T-helper 1 cell (primary cell): ENCODE measurements around the gene GAGE13.
A peak's percentile ranks its signal among the peaks of the same experiment; 100 is the strongest.
"Not testable (repeated sequence)": the region's sequence is repeated elsewhere in the genome, so short reads cannot be mapped to it uniquely, and the experiment has no call there.

Source experiments
- DNase-seq, 5 donors: peaks; one replicate each; pipeline ENCODE4 v3.0.0-alpha.2; 2012 to 2020
- total RNA-seq, 4 donors: gene quantifications; one replicate each; lab custom pipeline; 2026; lab: John Stamatoyannopoulos, UW

Gene GAGE13, protein sequence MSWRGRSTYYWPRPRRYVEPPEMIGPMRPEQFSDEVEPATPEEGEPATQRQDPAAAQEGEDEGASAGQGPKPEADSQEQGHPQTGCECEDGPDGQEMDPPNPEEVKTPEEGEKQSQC
- 0 reads per million in 4 donors for total RNA-seq

DNA sequence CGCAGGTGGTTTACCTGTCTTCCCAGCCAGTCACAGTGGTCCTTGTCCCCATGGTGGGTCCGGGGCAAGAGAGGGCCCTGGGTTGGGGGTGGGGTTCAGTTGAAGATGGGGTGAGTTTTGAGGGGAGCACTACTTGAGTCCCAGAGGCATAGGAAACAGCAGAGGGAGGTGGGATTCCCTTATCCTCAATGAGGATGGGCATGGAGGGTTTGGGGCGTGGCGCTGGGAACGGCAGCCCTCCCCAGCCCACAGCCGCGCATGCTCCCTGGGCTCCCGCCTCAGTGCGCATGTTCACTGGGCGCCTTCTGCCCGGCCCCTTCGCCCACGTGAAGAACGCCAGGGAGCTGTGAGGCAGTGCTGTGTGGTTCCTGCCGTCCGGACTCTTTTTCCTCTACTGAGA, at the start of gene GAGE13:
TSS of gene GAGE13 (plus strand) at position 301 of the 400 bp plus-strand sequence. CDS start 1,156 bp downstream, outside the sequence.
- not testable (repeated sequence) for DNase-seq

DNA sequence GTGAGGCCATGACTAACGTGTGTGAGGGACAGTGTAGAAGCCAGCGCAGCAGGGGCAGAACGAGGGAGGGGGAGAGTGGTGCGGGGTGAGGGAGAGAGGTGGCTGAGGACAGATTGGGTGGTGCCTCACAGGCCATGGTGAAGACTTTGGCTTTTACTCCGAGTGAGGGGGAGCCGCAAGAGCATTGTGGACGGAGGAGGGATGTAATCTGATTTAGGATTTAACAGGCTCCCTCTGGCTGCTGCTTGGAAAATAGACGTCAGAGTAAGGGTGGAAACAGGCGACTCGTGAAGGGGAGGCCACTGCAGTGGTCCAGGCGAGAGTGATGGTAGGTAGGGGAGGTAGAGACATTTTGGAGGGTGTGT, 48.8 kb upstream of the GAGE13 start:
- no peak for DNase-seq

DNA sequence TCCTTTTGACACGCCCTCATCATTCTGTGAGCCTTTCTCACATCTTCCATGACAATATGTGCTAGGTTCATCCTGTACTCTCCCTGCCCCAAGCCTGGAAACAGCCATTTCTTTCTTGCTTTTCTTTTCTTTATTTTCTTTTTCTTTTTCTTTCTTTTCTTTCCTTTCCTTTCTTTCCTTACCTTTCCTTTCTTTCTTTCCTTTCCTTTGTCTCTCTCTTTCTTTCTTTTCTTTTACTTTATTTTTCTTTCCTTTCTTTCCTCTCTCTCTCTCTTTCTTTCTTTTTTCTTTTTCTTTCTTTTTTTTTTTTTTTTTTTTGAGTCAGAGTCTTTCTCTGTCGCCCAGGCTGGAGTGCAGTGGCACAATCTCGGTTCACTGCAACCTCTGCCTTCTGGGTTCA, 47.2 kb upstream of the GAGE13 start:
- no peak for DNase-seq

DNA sequence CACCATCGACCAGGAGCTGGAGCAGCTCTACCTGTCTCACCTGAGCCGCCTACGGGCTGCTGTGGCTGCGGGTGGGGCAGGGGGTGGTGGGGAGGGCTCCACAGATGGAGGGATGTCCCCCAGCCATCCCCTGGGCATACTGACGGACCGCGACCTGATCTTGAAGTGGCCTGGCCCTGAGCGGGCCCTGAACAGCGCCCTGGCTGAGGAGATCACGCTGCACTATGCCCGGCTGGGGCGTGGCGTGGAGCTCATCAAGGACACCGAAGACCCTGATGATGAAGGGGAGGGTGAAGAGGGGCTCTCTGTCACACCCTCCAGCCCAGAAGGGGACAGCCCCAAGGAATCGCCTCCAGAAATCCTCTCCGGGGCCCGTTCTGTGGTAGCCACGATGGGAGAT, 45.2 kb upstream of the GAGE13 start:
- no peak for DNase-seq

DNA sequence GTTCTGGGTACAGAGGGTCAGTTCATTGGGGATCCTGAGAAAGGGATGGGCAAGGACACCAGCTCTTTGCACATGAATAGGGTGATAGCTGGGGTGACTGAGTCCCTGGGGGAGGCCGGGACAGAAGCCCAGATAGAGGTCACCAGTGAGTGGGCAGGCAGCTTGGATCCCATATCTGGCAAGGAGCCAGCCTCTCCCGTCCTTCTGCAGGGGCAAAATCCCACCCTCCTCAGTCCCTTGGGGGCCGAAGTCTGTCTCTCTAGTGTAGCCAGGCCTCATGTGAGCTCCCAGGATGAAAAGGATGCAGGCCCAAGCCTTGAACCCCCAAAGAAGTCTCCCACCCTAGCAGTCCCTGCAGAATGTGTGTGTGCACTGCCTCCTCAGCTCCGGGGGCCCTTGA, 44.8 kb upstream of the GAGE13 start:
- DNase-seq = no peak

DNA sequence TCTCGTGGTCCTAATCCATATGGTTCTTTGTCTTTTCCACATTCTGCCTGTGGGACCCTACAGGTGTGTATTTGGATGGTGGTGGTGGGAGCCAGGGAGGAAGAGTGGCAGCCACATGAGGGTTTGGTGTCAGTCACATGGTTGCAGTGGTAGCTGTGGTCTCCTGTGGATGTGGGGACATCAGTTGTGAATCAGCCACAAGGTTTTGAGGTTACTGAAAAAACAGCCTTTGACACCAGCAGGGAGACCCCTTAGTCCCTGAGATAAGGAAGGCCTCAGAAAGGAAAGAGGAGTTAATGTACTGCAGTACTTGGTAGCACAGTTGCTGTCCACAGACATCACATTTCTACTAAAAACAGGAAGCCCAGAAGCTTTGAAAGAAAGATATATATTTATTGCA, 43.7 kb upstream of the GAGE13 start:
- no peak for DNase-seq

DNA sequence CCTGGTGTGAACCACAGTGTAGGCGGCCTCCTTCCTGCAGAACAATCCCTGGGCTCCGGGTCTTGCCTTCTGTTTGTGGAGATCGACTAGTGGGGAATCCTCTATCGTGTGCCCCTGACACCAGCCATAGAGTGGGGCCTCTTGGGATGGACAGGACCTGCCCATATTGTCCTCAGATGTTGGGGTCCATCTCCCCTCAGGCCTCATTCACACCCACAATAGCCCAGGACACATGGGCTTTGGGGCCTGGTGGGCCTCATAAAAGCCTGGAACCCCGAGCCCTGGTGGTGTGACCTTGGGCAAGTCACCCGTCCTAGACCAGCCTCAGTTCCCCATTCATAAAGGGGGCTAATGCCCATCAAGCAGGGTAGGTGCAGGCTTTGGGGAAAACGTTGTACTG, 41.2 kb upstream of the GAGE13 start:
- DNase-seq = no peak

DNA sequence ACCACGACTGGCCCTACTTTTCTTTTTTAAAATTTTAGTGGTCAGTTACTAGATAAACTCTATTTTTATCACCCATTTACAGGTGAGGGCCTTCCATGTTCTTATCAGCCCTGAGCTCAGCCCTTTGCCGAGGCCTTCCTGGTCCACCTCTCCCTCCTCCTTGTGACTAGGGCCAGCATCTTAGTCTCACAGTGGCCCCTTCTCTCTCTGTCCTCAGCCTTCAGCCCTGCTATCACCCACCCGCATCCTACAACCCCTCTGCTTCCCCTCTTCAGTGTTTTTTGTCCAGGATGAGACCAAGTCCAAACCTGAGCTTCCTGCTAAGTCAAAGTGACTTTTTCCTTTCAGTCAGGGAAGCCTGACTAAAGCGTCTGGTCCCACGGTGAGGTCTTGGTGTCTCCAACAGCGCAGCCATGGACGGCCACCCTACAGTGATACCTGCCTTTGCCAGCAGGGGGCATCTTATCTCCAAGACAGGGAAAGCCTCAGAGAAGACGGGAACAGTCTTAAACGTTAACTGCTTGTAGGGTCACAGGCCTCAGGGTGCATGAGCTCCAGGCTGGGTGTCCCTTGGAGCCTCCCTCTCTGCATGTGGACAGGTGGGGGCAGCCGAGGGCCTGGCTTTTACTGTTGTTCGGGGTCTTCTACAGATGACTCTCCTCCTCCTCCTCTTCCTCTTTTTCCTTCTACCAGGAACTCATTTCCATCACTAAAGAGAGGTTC, 39.6 kb upstream of the GAGE13 start:
- DNase-seq = peak; percentile 19 to 60 (median 46)

DNA sequence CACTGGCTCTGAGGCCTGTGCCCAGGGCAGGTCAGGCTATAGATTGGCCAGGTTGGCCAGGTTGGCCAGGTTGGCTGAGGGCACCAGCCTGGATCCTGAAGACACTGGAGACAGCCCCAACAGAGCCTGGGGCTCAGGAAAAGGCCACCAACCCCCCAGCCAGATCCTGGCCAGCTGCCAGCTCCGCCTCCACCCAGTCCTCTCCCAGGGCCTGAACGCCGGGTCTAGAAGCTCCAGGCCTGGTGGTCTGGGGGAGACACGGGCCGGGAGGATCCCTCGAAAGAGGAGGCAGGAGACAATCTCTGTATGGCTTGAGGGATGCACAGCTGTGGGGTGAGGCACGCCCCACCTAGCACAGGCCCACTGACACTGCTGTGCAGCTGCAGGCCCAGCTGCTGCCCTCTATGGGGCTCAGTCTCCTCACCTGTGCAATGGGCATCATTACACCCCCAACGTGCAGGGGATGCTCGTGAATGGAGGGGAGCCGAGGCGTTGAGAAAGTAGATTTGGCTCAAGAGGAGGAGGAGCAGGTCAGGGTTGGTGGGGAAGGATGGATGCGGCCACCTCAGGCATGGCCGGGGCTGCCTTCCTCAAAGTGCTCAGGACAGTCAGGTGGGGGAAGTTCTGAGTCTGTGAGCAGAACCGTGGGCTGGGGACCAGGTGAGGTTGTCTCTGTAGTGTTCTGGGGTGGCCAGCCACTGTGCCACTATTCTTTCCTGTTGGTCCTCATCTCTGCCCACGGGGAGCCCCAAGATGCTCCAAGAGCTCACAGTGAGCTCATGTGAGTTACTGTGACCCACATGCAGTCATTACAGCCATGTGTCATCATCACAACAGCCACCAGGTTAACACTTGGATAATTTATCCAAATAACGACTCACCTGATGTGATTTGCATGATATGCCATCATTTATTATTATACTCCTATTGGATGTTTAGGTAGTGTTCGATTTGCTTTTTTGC, 38.7 kb upstream of the GAGE13 start:
- no peak for DNase-seq

DNA sequence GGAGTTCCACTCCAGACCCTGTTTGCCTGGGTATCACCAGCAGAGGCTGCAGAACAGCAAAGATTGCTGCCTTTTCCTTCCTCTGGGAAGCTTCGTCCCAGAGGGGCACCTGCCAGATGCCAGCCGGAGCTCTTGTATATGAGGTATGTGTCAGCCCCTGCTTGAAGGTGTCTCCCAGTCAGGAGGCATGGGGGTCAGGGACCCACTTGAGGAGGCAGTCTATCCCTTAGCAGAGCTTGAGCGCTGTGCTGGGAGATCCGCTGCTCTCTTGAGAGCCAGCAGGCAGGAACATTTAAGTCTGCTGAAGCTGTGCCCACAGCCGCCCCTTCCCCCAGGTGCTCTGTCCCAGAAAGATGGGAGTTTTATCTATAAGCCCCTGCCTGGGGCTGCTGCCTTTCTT, 32.1 kb upstream of the GAGE13 start:
- not testable (repeated sequence) for DNase-seq

DNA sequence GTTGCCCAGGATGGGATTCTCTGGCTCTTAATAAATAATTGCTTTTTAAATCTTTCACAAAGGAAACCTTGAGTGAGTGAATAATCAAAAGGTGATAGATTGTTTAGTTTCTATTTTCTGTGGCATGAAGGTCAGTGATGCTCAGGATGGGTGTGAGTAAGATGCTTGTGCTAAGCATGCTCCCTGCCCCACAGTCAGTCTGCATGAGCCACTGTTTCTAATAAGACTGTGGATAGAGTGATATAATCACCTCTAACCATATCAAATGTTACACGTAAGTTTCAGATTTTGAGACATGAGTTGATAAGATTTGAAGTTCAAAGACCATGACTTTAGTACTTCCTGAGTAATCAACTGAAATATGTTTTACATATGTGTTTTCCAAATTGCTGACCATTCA, 30.7 kb upstream of the GAGE13 start:
- DNase-seq = no peak

DNA sequence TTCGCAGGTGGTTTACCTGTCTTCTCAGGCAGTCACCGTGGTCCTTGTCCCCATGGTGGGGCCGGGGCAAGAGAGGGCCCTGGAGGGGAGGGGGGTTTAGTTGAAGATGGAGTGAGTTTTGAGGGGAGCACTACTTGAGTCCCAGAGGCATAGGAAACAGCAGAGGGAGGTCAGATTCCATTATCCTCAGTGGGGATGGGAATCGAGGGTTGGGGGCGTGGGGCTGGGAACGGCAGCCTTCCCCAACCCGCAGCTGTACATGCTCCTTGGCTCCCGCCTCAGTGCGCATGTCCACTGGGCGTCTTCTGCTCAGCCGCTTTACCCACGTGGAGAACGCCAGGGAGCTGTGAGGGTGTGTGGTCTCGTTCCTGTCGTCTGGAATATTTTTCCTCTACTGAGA, 28.0 kb upstream of the GAGE13 start, which contains the start of gene GAGE10:
TSS of gene GAGE10 (plus strand) at position 301 of the 400 bp plus-strand sequence. CDS start 1,214 bp downstream, outside the sequence.
- no peak for DNase-seq

DNA sequence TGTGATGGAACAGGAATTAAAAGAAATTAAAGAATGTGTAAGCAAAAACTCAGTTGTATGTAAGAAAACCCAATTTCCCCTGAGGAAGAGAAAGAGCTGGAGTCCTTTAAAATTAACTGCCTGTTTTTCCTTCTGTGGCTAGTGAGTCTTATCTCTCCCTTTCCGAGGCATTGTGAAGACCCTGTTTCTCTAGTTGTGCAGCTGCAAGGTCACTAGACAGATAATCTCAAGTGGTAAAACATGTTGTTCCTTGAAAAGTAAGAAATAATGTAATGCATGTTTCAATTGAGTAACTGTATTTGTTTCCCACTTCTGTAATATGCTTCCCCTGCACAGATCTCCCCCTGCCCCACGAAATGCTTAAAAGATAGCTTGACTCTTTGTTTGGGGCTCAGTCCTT, 23.6 kb upstream of the GAGE13 start:
- not testable (repeated sequence) for DNase-seq

DNA sequence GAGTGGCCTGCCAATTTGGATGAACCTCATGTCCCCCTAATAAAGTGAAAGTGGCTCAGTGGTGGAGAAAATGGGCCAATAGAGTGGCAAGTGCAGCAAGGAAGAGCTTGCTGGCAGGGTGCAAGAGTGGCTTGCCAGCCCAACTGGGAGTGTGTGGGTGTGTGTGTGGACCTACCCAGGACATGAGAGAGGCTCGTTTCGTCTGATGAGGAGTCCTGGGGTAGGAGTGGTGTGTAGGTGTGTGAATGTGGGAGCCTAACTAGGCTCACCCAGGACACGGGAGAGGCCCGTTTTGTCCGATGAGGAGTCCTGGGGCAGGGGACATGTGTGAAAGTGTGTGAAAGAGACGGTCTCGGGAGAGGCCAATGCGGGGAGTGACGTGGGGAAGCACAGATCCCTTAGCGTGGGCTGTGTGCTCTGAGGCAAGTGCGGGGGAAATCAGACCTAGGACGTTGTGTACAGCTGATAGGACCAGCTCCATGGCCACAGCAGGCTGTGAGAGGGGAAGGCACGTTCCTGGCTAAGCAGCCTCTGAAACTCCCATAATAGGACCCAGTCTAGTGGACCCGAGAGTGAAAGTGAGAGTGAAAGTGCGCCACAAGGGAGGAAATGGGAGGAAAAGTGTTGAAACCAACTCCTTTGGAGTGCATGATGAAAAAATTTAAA, 22.6 kb upstream of the GAGE13 start:
- no peak for DNase-seq

DNA sequence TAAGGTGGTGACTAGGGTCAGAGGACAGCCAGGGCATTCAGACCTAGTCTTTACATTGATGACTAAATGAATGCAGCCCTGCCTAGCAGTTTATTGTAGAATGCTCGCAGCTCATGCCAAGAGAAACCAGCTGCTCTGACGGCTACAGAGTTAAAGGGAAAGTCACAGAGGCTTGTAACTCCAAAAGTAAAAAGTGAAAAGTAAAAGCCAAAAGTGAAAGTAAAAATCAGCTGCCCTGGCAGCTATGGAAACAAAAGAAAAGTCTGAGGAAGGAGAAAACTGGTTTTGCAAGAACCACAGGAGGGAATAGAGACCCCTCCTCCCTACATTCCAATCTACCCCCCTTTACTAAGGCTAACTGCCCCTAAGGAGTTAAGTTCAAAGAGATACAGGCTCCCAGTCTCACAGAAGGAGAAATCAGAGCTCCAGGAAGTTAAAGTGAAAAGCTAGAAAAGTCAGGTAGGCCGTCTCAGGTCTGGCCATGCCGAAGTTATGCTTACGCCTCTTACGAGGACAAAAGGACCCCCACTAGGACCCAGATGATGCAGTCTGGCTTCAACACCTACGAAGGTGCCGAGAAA, 21.9 kb upstream of the GAGE13 start:
- DNase-seq = no peak

DNA sequence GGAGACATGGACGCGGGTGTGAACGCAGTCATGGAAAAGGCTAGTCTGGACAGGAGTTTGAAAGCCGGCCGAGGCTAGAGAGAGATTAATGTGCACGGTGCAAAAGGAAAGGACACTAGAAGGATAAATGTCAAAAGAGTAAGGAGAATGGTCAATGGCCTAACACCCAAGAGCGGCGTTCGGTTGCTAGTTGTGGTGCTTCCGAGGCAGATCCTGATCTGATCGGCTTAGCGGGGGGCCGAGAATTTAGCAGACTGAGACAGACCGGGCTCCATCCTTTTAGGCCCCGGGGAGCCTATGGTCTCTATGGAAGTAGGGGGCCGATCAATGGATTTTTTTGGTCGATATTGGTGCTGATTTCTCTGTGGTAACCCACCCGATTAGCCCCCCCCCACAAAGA, 21.0 kb upstream of the GAGE13 start:
- DNase-seq = no peak

DNA sequence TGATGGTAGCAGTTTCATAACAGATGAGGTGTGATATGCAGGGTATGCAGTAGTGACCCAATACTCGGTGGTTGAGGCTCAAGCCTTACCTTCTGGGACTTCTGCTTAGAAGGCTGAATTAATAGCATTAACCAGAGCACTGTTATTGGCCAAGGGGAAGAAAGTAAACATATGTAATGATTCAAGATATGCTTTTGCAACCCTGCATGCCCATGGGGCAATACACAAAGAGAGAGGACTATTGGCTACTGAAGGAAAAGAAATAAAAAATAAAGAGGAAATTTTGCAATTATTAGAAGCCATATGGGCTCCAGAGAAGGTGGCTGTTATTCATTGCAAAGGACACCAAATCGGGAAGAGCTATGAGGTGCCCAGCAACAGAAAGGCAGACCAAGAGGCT, 19.2 kb upstream of the GAGE13 start:
- DNase-seq = no peak

DNA sequence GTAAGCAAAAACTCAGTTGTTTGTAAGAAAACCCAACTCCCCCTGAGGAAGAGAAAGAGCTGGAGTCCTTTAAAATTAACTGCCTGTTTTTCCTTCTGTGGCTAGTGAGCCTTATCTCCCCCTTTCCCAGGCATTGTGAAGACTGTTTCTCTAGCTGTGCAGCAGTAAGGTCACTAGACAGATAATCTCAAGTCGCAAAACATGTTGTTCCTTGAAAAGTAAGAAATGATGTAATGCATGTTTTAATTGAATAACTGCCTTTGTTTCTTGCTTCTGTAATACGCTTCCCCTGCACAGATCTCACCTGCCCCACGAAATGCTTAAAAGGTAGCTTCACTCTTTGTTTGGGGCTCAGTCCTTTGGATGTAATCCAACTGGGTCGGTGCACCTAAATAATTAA, 15.3 kb upstream of the GAGE13 start:
- DNase-seq = no peak

DNA sequence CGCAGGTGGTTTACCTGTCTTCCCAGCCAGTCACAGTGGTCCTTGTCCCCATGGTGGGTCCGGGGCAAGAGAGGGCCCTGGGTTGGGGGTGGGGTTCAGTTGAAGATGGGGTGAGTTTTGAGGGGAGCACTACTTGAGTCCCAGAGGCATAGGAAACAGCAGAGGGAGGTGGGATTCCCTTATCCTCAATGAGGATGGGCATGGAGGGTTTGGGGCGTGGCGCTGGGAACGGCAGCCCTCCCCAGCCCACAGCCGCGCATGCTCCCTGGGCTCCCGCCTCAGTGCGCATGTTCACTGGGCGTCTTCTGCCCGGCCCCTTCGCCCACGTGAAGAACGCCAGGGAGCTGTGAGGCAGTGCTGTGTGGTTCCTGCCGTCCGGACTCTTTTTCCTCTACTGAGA, 9.6 kb upstream of the GAGE13 start, which contains the start of gene GAGE12J:
TSS of gene GAGE12J (plus strand) at position 301 of the 400 bp plus-strand sequence. CDS start 1,157 bp downstream, outside the sequence.
- DNase-seq = not testable (repeated sequence)

DNA sequence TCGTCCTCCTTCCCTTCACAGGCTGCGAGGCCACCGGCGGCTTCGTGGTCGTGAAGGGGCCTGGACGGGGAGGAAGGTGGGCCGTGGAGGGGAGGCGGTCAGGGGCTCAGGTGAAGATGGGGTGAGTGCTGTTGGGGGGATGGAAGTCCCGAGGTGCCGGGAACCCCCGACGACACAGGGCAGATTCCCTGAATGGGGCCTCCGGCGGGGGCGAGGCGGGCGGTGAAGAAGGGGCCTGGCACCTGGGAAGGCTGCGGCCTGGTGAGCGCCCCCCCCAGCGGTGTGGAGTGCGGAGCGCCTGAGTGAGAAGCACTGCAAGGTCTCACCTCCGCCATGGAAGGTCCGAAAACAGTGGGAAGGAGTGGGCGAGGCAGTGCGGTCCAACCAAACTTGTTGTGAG, 9.1 kb upstream of the GAGE13 start:
- not testable (repeated sequence) for DNase-seq

DNA sequence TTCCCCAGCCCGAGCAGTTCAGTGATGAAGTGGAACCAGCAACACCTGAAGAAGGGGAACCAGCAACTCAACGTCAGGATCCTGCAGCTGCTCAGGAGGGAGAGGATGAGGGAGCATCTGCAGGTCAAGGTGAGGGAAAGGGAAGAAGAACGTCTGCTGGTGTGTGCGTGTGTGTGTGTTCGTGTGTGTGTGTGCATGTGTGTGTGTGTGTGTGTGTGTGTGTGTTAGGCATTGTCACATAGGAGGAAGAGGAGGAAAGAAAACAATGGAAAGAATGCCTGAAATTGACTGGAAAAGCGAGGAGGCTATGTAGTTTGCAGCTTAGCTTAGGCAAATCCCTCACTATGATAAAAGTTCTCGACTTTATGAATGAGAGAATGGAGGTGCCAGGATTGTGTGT, 7.6 kb upstream of the GAGE13 start:
- not testable (repeated sequence) for DNase-seq

DNA sequence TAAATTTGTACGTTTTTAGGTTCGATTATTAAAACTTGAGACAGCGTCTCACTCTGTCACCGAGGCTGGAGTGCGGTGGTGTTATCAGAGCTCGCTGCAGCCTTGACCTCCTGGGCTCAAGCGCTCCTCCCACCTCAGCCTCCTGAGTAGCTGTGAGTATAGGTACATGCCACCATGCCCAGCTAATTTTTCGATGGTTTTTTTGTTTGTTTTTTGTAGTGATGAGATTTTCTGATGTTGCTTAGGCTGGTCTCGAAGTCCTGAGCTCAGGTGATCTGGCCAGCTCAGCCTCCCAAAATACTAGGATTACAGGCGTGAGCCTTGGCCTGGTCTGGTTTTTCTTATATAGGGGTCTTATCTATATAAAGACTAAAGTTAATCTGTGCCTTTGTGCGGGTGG, 961 bp upstream of the GAGE13 start:
- DNase-seq = not testable (repeated sequence)
